Measurements from ENCODE around the gene INF2. TPM values are rescaled to one million over a fixed set of nuclear protein-coding genes. Genes with fewer than 3 reads are reported as not detected.

INF2 gene
- polyA plus RNA-seq, 1 donor (not counting 4 experiments of a cell fraction or from before 2014, with no cell fraction given) = 22.6 TPM

GRCh38 chr14:104702106-104702505, 12.7 kb downstream of the INF2 start:
- H2AFZ ChIP-seq (ENCODE audit: control insufficient read depth, low read length) = no peak overlapping the region
- dilution Hi-C loops (cut with MboI; ENCODE audit: extremely low pct_ligation_motif_present, low sequenced_read_pairs) = no loop called here
- no peaks in the 10 kb centered on the region for H3K9me1 ChIP-seq (ENCODE audit: control insufficient read depth, extremely low read depth, insufficient read depth, low read length)
- H3K4me2 ChIP-seq (ENCODE audit: control insufficient read depth, extremely low read depth, insufficient read depth, low read depth, low read length) = no peak overlapping the region
- H3K9me3 ChIP-seq (ENCODE audit: control insufficient read depth, low read depth, low read length) = no peaks in the 10 kb centered on the region
- H3K27me3 ChIP-seq (ENCODE audit: control insufficient read depth, extremely low read depth, insufficient read depth, low read length) = no peaks in the 10 kb centered on the region
- H3K27ac ChIP-seq (ENCODE audit: control insufficient read depth, insufficient read depth, low read length) = no peak overlapping the region
- peaks cover 13% of the 10 kb centered on the region for H4K20me1 ChIP-seq (ENCODE audit: control insufficient read depth, extremely low read depth, insufficient read depth, low read length)
- no peak overlapping the region for H3K4me3 ChIP-seq (ENCODE audit: control insufficient read depth in 2 of 3, extremely low read depth in 1 of 3, insufficient read depth in 2 of 3, low read depth in 1 of 3, low read length in 3 of 3)
- peaks cover 9% of the 10 kb centered on the region for H3K4me1 ChIP-seq (ENCODE audit: control insufficient read depth, extremely low read depth, insufficient read depth, low read length)
- peaks cover 43% of the 10 kb centered on the region for H3K79me2 ChIP-seq (ENCODE audit: control insufficient read depth, insufficient read depth, low read length)
- peaks cover 39 to 41% of the 10 kb centered on the region in 2 experiments for H3K36me3 ChIP-seq (ENCODE audit: control insufficient read depth in 2 of 2, extremely low read depth in 1 of 2, insufficient read depth in 2 of 2, low read length in 2 of 2)
- FAIRE-seq = no peak
- no peak for TF ChIP-seq CTCF (optimal IDR thresholded peaks at IDR 0.05 in 1 of 3, IDR thresholded peaks at IDR 0.05 in 1 of 3, conservative IDR thresholded peaks at IDR 0.05 in 1 of 3; ENCODE audit: extremely low read depth in 1 of 3, insufficient read depth in 2 of 3, low read length in 3 of 3)
- no peak for TF ChIP-seq EZH2 (IDR thresholded peaks at IDR 0.05; ENCODE audit: low read length)
- no peak for DNase-seq (ENCODE audit: low read depth, low spot score)
- H3K9ac ChIP-seq (ENCODE audit: control insufficient read depth, extremely low read depth, insufficient read depth, low read length) = no peak overlapping the region

GRCh38 chr14:104702673-104703072, 13.3 kb downstream of the INF2 start:
- Histone ChIP-seq H3K4me1 (ENCODE audit: control insufficient read depth, extremely low read depth, insufficient read depth, low read length) (peaks cover 3% of the 10 kb centered on the region), H3K9ac (ENCODE audit: control insufficient read depth, extremely low read depth, insufficient read depth, low read length) (no peak overlapping the region), H3K27me3 (ENCODE audit: control insufficient read depth, extremely low read depth, insufficient read depth, low read length) (no peaks in the 10 kb centered on the region), H3K79me2 (ENCODE audit: control insufficient read depth, insufficient read depth, low read length) (peaks cover 37% of the 10 kb centered on the region), H3K4me3 (ENCODE audit: control insufficient read depth in 2 of 3, extremely low read depth in 1 of 3, insufficient read depth in 2 of 3, low read depth in 1 of 3, low read length in 3 of 3) (no peak overlapping the region), H3K9me1 (ENCODE audit: control insufficient read depth, extremely low read depth, insufficient read depth, low read length) (no peaks in the 10 kb centered on the region), H3K4me2 (ENCODE audit: control insufficient read depth, extremely low read depth, insufficient read depth, low read depth, low read length) (no peak overlapping the region), H2AFZ (ENCODE audit: control insufficient read depth, low read length) (no peak overlapping the region), H3K9me3 (ENCODE audit: control insufficient read depth, low read depth, low read length) (no peaks in the 10 kb centered on the region), H3K36me3 (ENCODE audit: control insufficient read depth in 2 of 2, extremely low read depth in 1 of 2, insufficient read depth in 2 of 2, low read length in 2 of 2) (peaks cover 37 to 38% of the 10 kb centered on the region in 2 experiments), H3K27ac (ENCODE audit: control insufficient read depth, insufficient read depth, low read length) (no peak overlapping the region), H4K20me1 (ENCODE audit: control insufficient read depth, extremely low read depth, insufficient read depth, low read length) (peaks cover 13% of the 10 kb centered on the region)
- FAIRE-seq (no peak), DNase-seq (ENCODE audit: low read depth, low spot score) (no peak)
- TF ChIP-seq CTCF (optimal IDR thresholded peaks at IDR 0.05 in 1 of 3, IDR thresholded peaks at IDR 0.05 in 1 of 3, conservative IDR thresholded peaks at IDR 0.05 in 1 of 3; ENCODE audit: extremely low read depth in 1 of 3, insufficient read depth in 2 of 3, low read length in 3 of 3) (no peak), EZH2 (IDR thresholded peaks at IDR 0.05; ENCODE audit: low read length) (no peak)
- dilution Hi-C loops (cut with MboI; ENCODE audit: extremely low pct_ligation_motif_present, low sequenced_read_pairs) = no loop called here

Measured in keratinocyte (primary cell).